PC-3 (cell line): Measurements from ENCODE around the gene GPC6. TPM values are rescaled to one million over a fixed set of nuclear protein-coding genes. Genes with fewer than 3 reads are reported as not detected.

Source experiments
- ATAC-seq: fragments of 200-7000 bp; cut with Tn5 transposase; 2 replicates; pipeline ENCODE4 v1.9.1; 2020; ENCODE audit warnings: mild to moderate bottlenecking, moderate library complexity
- BruUV-seq: library from RNA; stranded (reverse); fragments of 400-500 nt; replicated peaks from 2 replicates; lab custom pipeline; 2021; lab: Mats Ljungman, UMichigan
- CTCF ChIA-PET: fragments of 300-600 bp; sonication (Branson Sonifier 250); formaldehyde crosslinking; loops from one replicate; lab custom pipeline; 2022; ENCODE audit warnings: antibody characterized with exemption; lab: Charles Lee
- POLR2A ChIA-PET: fragments of 300-600 bp; sonication (Branson Sonifier 250); formaldehyde crosslinking; loops from one replicate; lab custom pipeline; 2022; ENCODE audit warnings: antibody characterized with exemption; ENCODE audit not compliant: unreplicated experiment; lab: Charles Lee
- DNase-seq: peaks from one replicate; pipeline ENCODE4 v3.0.0-alpha.2; 2015
- H2AFZ ChIP-seq: fragments of 300-600 bp; sonication (generic); 2 replicates; pipeline ENCODE4 v1.6.0; 2016; ENCODE audit warnings: antibody characterized with exemption, low read length
- H3F3A ChIP-seq: fragments of 300-600 bp; sonication (generic); one replicate; pipeline ENCODE4 v1.6.0; 2017; ENCODE audit warnings: antibody characterized with exemption, low read length, control low read depth, mild to moderate bottlenecking; ENCODE audit not compliant: unreplicated experiment
- H3K27ac ChIP-seq: fragments of 300-600 bp; sonication (generic); 2 replicates; pipeline ENCODE4 v1.5.1; 2016; ENCODE audit warnings: mild to moderate bottlenecking, low read length
- H3K27me3 ChIP-seq: fragments of 300-600 bp; sonication (generic); 2 replicates; pipeline ENCODE4 v1.6.1; 2016; ENCODE audit warnings: low read length, mixed read lengths
- H3K36me3 ChIP-seq: fragments of 300-600 bp; sonication (generic); 2 replicates; pipeline ENCODE4 v1.6.1; 2016; ENCODE audit warnings: low read depth, mixed run types, low read length, mixed read lengths
- H3K4me1 ChIP-seq: fragments of 300-600 bp; sonication (generic); 2 replicates; pipeline ENCODE4 v1.5.1; 2016; ENCODE audit warnings: low read length; ENCODE audit not compliant: insufficient read depth
- H3K4me2 ChIP-seq: fragments of 300-600 bp; sonication (generic); 2 replicates; pipeline ENCODE4 v1.6.0; 2016; ENCODE audit warnings: low read length
- H3K4me3 ChIP-seq: fragments of 300-600 bp; sonication (generic); 2 replicates; pipeline ENCODE4 v1.5.1; 2016; ENCODE audit warnings: mild to moderate bottlenecking, low read length, mixed read lengths
- H3K79me2 ChIP-seq: fragments of 300-600 bp; sonication (generic); 2 replicates; pipeline ENCODE4 v1.6.1; 2017; ENCODE audit warnings: low read length, mixed read lengths
- H3K9ac ChIP-seq: fragments of 300-600 bp; sonication (generic); 2 replicates; pipeline ENCODE4 v1.6.0; 2016; ENCODE audit warnings: mild to moderate bottlenecking, low read length
- H3K9me2 ChIP-seq: fragments of 300-600 bp; sonication (generic); replicated peaks from 2 replicates; pipeline ENCODE4 v1.6.1; 2016; ENCODE audit warnings: mixed run types, low read length, mixed read lengths
- H3K9me3 ChIP-seq: fragments of 300-600 bp; sonication (generic); 2 replicates; pipeline ENCODE4 v1.6.1; 2016; ENCODE audit warnings: low read length, mixed read lengths
- H4K20me1 ChIP-seq: fragments of 300-600 bp; sonication (generic); 2 replicates; pipeline ENCODE4 v1.6.1; 2016; ENCODE audit warnings: low read length, mixed read lengths
- CTCF ChIP-seq: fragments of 300-600 bp; sonication (generic); conservative IDR thresholded peaks from 2 replicates; pipeline ENCODE4 v1.5.1; 2017; ENCODE audit warnings: antibody characterized with exemption, low read depth, mild to moderate bottlenecking, low read length
- EZH2 ChIP-seq: fragments of 300-600 bp; sonication (generic); IDR thresholded peaks from one replicate; pipeline ENCODE4 v1.6.1; 2017; ENCODE audit warnings: antibody characterized with exemption, mild to moderate bottlenecking, low read length; ENCODE audit not compliant: unreplicated experiment
- EZH2phosphoT487 ChIP-seq: fragments of 300-600 bp; sonication (generic); IDR thresholded peaks from 2 replicates; pipeline ENCODE4 v1.6.1; 2018; ENCODE audit warnings: mild to moderate bottlenecking, antibody characterized with exemption, low read length, borderline replicate concordance
- intact Hi-C: fragments of 100-400 bp; cut with micrococcal nuclease; formaldehyde crosslinking; loops from 2 replicates; pipeline ENCODE4 v1.9.0; 2023
- total RNA-seq: library from RNA; depleted of rRNA; stranded (reverse); fragments of >200 nt; gene quantifications from 2 replicates; pipeline ENCODE4 v1.2.3, GENCODE V29; 2014

The GPC6 gene
- total RNA-seq, 1 experiment from 2014 or later, result 3.5 TPM

- TF ChIP-seq CTCF, result no peak
- TF ChIP-seq EZH2, result no peak
- TF ChIP-seq EZH2phosphoT487, result no peak
- no peaks in the 10 kb centered on the region for H4K20me1 ChIP-seq
- no peaks in the 10 kb centered on the region for H3K27me3 ChIP-seq
- no peak for DNase-seq
- H3K9ac ChIP-seq, result no peak overlapping the region
- no peaks in the 10 kb centered on the region for H3F3A ChIP-seq
- ChIA-PET POLR2A (no interaction called here), CTCF (no interaction called here)
- H3K4me1 ChIP-seq, result no peaks in the 10 kb centered on the region
- no peak overlapping the region for H3K4me3 ChIP-seq
- no TSS peak for BruUV-seq
- no peaks in the 10 kb centered on the region for H3K36me3 ChIP-seq
- H3K27ac ChIP-seq, result no peak overlapping the region
- no peak overlapping the region for H3K4me2 ChIP-seq
- no peaks in the 10 kb centered on the region for H3K9me2 ChIP-seq
- intact Hi-C loops, result no loop called here
- no peak for ATAC-seq
- H3K9me3 ChIP-seq, result no peaks in the 10 kb centered on the region
- no peak overlapping the region for H2AFZ ChIP-seq
- H3K79me2 ChIP-seq, result no peaks in the 10 kb centered on the region
Measured at GRCh38 chr13:93502987-93503615, 276.5 kb downstream of the GPC6 start.

GRCh38 chr13:93505104-93505952 is 278.7 kb downstream of the GPC6 start:
- Histone ChIP-seq H3F3A (no peaks in the 10 kb centered on the region), H4K20me1 (no peaks in the 10 kb centered on the region), H3K27me3 (no peaks in the 10 kb centered on the region), H3K4me1 (no peaks in the 10 kb centered on the region), H3K4me2 (no peak overlapping the region), H2AFZ (no peak overlapping the region), H3K9me3 (no peaks in the 10 kb centered on the region), H3K4me3 (no peak overlapping the region), H3K27ac (no peak overlapping the region), H3K9ac (no peak overlapping the region), H3K36me3 (no peaks in the 10 kb centered on the region), H3K9me2 (no peaks in the 10 kb centered on the region), H3K79me2 (no peaks in the 10 kb centered on the region)
- TF ChIP-seq EZH2 (no peak), EZH2phosphoT487 (no peak), CTCF (no peak)
- ATAC-seq (peak; percentile 66), DNase-seq (peak; percentile 2)
- intact Hi-C loops, result no loop called here
- BruUV-seq, result no TSS peak
- CTCF ChIA-PET, result no interaction called here
- POLR2A ChIA-PET, result no interaction called here

GRCh38 chr13:93511011-93511410 is 284.4 kb downstream of the GPC6 start:
- intact Hi-C loops, result no loop called here
- no TSS peak for BruUV-seq
- POLR2A ChIA-PET, result no interaction called here

More at GRCh38 chr13:93511011-93511410, 284.4 kb downstream of the GPC6 start:
- Histone ChIP-seq H3K9me3 (no peaks in the 10 kb centered on the region), H3K4me1 (no peaks in the 10 kb centered on the region), H3K79me2 (no peaks in the 10 kb centered on the region), H3F3A (no peaks in the 10 kb centered on the region), H3K4me2 (no peak overlapping the region), H3K27me3 (no peaks in the 10 kb centered on the region), H3K4me3 (no peak overlapping the region), H3K27ac (no peak overlapping the region), H3K9me2 (no peaks in the 10 kb centered on the region), H4K20me1 (no peaks in the 10 kb centered on the region), H2AFZ (no peak overlapping the region), H3K36me3 (no peaks in the 10 kb centered on the region), H3K9ac (no peak overlapping the region)
- ATAC-seq (no peak), DNase-seq (no peak)
- TF ChIP-seq EZH2phosphoT487 (no peak), EZH2 (no peak), CTCF (no peak)
- CTCF ChIA-PET, result no interaction called here
